ENCODE measurements around the gene IGSF6.

- TF ChIP-seq EZH2 (IDR thresholded peaks at IDR 0.05; ENCODE audit: borderline replicate concordance, insufficient read depth, low read length, poor library complexity, severe bottlenecking) (no peak), EP300 (conservative IDR thresholded peaks at IDR 0.05; ENCODE audit: poor library complexity, severe bottlenecking) (no peak), TAF1 (IDR thresholded peaks at IDR 0.05; ENCODE audit: low read depth) (no peak), CTCF (IDR thresholded peaks at IDR 0.05; ENCODE audit: poor library complexity, severe bottlenecking) (no peak), REST (IDR thresholded peaks at IDR 0.05; ENCODE audit: borderline replicate concordance) (no peak), SMC3 (conservative IDR thresholded peaks at IDR 0.05; ENCODE audit: poor library complexity) (no peak), POLR2AphosphoS5 (IDR thresholded peaks at IDR 0.05) (no peak), RAD21 (conservative IDR thresholded peaks at IDR 0.05) (no peak)
Observed at GRCh38 chr16:21647562-21648164, 4.7 kb downstream of the IGSF6 start.

Measured in neural cell (in vitro differentiated cells).